HTR-8/SVneo (cell line): ENCODE measurements around the gene UBR2.
"Not testable (repeated sequence)": the region's sequence is repeated elsewhere in the genome, so short reads cannot be mapped to it uniquely, and the experiment has no call there.

ENCODE experiments used
- DNase-seq: peaks from one replicate; pipeline ENCODE4 v3.0.0; 2011; ENCODE audit warnings: low spot score, mixed read lengths; ENCODE audit not compliant: insufficient read length
- FAIRE-seq: peaks from 2 replicates; lab custom pipeline; 2011; peaks lifted over from hg19 to GRCh38; lab: Jason Lieb, UNC

Gene UBR2

DNA sequence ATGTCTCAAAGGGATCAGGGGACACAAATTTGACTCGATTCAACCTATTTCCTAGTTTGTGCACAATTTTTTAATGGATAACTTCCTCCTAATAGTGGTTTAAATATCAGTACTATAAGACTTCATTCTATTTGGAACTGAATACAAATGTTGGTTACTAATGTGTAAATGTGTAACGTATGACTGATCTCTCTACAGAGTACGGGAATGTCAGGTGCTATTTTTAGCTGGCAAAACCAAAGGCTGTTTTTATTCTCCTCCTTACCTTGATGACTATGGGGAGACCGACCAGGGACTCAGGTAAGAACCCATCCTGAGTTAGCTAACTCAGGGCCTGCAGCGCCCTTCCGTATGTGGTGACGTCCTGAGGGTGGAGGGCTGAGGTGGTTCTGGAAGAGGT, 125.5 kb downstream of the UBR2 start:
- FAIRE-seq: no peak
- DNase-seq: no peak

DNA sequence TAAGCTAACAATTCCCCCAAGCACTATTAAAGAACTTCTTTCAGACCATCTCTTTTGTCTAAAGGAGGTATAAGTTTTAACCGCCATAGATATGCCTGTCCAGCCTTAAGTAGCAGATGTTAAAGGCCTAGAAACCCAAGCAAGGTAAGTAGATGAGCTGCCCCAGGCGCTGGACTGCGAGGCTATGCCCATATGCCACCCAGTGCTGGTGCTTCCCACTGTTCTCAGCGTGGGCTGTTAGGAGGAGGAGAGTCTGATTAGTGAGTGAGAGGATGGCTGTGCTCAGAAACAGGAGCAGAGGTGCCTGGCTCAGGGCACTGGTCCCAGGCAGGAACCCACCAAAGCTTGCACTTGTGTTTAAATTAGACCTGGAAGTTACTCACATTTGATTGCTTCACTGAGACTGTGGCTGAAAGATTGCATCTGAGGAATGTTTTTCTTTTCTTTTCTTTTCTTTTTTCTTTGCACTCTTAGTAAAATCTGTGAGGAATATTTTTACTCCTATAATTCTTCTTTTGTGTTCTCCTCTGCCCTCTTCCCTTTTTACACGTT, 126.4 kb downstream of the UBR2 start:
- no peak for DNase-seq
- no peak for FAIRE-seq

GRCh38 chr6:42690872-42691271, 127.0 kb downstream of the UBR2 start:
- DNase-seq (no peak), FAIRE-seq (no peak)

DNA sequence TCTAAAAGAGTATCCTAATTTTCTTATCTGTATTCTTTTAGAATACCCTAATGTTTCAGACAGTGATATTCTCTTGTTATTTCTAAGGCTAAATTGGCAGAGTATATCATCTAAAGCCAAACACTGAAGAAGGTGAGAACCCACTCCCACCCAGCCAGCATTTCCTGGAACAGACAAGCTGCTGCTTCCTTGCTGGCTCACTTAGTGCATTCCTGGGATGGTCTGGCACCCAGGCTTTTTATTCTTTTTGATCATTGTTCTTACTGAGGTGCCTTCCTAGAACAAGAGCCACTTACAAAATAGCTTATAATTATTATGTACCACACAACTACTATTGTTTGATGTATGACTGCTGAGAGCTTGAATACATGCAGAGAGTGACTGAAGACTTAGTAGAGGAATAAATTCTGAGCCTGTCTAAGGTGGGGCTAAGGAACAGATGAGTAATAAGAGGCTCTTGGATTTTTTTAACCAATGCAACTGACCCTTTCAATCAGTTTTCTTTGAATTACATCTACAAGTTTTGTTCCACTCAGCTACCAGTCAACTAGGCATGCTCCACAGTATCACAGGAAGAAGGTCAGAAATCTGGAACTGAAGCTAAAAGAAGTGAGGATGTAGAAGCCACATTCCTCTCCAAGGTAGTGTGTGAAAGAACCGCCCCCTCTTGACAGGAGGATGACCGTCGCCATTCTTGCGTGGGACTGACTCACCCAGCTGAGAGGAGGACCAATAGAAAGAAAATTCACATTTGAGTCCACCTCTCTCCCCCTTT, 128.5 kb downstream of the UBR2 start:
- no peak for FAIRE-seq

DNA sequence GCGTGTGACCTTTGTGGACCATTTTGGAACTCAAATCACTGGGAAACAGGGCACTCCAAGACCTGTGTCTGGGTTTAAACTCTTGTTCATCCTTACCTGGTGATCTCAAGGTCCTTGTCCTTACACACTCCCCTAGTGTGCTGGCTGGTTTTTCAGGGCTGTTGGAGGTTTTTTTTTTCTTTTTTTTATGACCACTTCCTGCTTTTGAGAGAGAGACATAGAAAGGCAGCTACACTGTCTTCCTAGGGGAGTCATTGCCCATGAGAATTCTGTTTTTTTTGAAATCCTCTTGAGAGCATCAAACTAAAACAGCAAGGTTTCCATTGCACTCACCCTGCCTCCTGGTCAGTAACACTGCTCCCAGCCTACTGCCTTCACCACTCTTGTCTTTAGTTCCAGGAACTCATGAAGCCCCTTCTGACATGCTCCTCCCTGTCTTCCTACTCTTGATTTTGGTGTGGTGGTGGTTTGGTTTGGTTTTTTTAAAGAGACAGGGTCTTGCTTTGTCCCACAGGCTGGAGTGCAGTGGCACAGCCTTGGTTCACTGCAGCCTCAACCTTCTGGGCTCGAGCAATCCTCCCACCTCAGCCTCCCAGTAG, 130.0 kb downstream of the UBR2 start:
- no peak for FAIRE-seq
- DNase-seq: no peak

More for the DNA sequence above, 128.5 kb downstream of the UBR2 start:
- no peak for DNase-seq

DNA sequence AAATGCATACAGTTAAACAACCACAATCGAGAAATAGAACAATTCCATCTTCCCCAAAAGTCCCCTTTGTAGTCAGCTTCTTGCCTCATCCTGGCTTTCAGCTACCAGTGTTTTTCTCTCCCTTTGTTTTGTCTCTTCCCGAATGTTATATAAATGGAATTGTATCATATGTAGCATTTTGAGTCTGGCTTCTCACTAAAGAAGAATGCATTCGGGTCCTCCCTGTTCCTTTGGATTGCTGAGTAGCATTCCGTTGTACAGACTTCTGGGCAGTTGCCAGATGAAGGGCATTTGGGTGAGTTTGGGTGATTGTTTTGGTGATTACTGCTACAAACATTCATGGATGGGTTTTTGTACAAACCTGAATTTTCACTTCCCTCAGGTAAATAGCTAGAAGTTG, 130.8 kb downstream of the UBR2 start:
- DNase-seq (no peak), FAIRE-seq (no peak)

DNA sequence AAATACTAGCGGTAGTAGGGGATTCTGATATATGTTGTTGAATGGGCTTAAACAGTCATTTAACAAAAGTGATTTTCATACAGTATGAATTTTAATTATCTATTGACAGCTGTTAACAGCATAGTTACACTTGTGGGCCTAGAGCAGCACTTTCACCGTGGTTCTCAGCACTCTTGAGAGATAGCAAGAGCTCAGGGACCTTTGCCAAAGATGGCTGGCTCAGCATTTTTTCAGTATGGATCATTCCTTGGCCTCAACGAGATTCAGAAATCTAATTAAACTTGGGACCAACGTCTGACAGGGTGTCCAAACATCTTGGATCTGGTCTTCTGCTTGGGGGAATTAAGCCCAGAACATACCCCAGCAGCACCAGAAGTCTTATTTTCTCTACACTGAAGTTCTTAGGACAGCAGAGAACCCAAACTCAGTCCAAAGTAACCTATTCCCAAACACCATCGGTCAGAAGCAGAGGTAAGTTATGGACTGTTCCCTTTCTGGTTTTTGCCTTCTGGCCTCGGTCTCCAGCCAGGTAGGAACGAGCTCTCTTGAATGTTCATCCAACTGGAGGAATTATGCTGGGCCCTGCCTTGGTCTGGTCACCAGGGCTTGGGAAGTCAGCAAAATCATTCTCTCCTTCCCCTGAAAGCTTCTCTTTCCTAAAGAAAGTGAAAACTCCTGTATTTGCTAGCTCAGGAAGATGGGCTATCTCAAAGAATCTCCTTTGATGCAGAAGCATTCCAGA, 132.9 kb downstream of the UBR2 start:
- FAIRE-seq (no peak), DNase-seq (no peak)

DNA sequence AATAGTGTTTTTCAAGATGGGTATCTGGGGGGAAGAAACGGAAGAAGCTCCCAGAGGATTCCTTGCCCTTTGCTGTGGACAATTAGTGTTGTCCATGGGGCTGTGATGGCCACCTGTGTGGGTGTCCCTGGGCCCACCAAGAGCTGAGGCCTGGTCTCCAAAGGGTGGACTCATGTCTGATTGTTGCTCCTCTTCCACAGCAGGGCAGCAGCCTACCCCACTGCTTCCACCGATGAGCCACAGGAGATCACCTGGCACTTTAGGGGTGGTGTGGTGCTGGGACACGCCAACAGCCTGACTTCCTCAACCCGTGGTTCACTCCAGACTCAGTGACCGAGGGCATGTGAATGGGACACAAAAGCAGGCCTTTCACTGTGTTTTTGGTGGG, 133.4 kb downstream of the UBR2 start:
- no peak for DNase-seq
- no peak for FAIRE-seq

- no peak for DNase-seq
- FAIRE-seq: no peak
Measured at GRCh38 chr6:42698217-42698616, 134.4 kb downstream of the UBR2 start.

GRCh38 chr6:42702200-42702599, 138.4 kb downstream of the UBR2 start:
- FAIRE-seq: no peak
- DNase-seq: peak; percentile 77

- not testable (repeated sequence) for DNase-seq, FAIRE-seq
Measured at GRCh38 chr6:42702786-42703185, 139.0 kb downstream of the UBR2 start.

- FAIRE-seq: no peak
- no peak for DNase-seq
Measured at GRCh38 chr6:42704251-42704936, 140.6 kb downstream of the UBR2 start.

GRCh38 chr6:42704937-42705374, 141.1 kb downstream of the UBR2 start:
- DNase-seq: no peak
- FAIRE-seq: no peak

DNA sequence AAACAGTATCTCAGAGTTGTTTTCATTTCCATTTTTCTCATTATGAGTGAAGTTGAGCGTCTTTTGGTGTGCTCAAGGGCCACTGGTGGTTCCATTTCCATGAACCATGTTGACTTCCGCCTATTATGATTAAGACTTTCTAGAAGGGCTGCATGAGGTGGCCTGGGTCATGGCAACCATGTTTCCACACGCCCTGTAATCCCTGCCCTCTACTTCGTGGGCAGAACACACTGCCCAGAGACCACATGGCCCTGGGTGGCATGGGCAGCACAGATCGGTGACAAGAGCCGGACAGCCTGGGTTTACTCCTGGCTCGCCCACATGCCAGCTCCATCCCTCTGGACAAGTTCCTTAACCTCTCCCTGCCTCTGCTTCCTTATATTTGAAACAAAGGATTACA, 143.8 kb downstream of the UBR2 start:
- FAIRE-seq (no peak), DNase-seq (no peak)

- FAIRE-seq (no peak), DNase-seq (no peak)
Measured at GRCh38 chr6:42708096-42708495, 144.3 kb downstream of the UBR2 start.

DNA sequence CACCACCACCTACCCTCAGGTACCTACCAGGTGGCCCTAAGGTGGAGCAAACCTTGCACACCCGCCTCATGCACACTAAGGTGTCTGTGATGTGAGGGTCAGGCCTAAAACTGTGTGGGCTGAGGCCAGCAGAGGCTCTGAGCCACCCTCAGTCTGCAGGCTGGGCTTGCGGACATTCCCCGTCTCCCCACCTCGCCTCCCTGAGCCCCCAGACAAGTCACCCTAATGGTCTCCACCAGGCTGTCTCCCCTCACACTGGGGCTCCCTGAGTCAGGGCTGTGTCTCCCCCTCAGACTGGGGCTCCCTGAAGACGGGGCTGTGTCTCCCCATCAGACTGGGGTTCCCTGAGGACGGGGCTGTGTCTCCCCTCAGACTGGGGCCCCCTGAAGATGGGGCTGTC, 146.0 kb downstream of the UBR2 start:
- DNase-seq: no peak
- FAIRE-seq: no peak

DNA sequence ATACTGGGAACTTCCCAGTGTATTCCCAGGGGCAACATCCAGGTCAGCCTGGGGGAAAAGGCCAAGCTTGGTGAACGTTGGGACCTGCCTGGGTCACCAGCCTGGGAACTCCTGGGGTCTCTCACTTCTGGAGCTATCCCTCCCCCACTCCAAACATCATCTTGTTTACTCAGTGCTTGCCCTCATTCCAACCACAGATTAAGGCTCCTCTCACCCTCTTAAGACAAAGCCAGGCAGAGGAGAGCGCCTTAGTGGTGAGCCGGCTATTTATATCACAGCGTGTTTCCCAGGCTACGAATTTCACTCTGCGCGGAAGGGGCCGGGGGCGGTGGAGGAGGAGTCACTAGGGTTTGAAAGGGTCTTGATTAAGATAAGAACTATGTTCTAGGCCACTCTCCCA, 146.5 kb downstream of the UBR2 start:
- DNase-seq (no peak), FAIRE-seq (no peak)

- no peak for FAIRE-seq
- DNase-seq: no peak
Measured at GRCh38 chr6:42711930-42712329, 148.1 kb downstream of the UBR2 start.

DNA sequence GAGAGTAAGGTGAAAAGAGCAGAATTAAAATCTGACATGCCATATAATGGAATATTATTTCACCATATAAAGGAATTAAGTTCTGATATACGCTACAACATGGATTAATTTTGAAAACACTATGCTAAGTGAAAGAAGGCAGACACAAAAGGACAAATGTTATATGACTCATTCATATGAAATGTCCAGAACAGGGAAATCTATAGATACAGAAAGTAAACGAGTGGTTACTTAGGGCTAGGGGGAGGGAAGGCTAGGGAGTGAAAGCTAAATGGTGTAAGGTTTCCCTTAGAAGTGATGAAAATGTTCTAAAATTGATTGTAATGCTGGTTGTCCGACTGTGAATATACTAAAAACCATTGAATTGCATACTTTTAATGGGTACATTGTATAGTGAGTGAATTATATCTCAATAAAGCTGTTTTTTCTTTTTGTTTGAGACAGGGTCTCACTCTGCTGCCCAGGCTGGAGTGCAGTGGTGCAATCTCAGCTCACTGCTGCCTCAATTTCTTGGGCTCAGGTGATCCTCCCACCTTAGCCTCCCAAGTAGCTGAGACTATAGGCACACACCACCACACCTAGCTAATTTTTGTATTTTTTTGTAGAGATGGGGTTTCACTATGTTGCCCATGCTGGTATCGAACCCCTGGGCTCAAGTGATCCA, 150.4 kb downstream of the UBR2 start:
- no peak for FAIRE-seq
- no peak for DNase-seq

DNA sequence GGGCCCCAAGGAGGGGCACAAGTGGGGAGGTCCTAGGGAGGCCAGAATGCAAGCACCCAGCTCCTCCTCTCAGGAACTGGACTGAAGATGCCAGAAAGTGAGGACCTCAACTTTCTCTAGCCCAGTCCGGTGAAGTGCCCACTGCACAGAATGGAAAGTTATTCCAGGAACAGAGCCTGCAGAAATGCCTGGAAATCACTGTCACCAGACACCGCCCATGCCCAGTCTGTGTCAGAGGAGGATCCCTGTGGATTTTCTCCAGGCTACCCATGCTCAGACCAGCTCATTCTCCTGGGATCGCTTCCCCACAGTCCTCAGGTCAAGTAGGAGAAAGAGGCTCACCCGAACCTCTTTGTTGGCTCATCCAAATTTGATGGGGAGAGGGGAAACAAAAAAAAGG, 152.0 kb downstream of the UBR2 start:
- FAIRE-seq: no peak
- no peak for DNase-seq
